Cardiac fibroblast (primary cell): Measurements from ENCODE around the gene CHST14.

Experiments
- DNase-seq, 2 donors: peaks; one replicate each; pipeline versions ENCODE4 v3.0.0 to v3.0.0-alpha.2; 2010; ENCODE audit warnings: low read depth in 2 of 2
- H3K4me3 ChIP-seq, 2 donors: replicated peaks in 1 of 2; 1 replicate in 1 of 2; 2 replicates in 1 of 2; pipeline ENCODE4 v1.5.1; 2011; ENCODE audit warnings: low read depth in 2 of 2, low read length in 2 of 2, mild to moderate bottlenecking in 2 of 2, moderate library complexity in 1 of 2
- CTCF ChIP-seq: IDR thresholded peaks from one replicate; pipeline ENCODE4 v1.5.1; 2011; ENCODE audit warnings: low read depth, mild to moderate bottlenecking, low read length, inconsistent platforms

CHST14 gene

DNA sequence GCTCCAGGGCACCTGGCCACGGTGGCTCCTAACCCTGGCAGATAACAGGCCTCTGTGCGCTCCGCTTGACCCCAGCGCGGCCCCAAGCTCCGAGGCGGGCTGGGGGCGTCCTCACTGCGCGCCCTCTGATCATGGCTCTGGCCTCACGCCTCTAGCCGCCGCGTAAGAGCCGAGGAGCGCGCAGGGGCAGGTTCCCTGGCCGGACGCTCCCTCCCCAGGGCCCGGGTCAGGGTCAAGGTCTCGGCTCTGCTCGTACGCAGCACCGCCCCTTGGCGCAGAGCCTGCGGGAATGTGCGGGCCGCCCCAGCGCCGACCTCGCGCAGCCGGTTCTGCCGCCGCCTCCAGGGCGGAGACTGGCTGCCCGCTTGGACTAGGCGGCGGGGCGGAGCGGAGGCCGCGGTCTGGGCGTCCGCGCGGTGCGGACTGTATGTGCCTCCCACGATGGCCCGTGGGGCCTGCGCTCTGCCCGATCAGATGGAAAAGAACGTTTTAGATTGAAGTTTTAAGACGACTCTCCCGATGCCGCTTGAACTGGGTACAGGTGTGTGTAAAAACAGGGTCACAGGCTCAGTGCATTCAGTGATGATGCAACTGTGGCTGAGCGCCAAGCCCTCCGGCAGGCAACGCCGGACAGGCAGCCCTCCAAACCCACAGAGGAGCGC, 40.8 kb downstream of the CHST14 start:
- DNase-seq, result peak; percentile 38 to 52
- H3K4me3 ChIP-seq, result peak overlapping the region; percentile 55 to 58
- TF ChIP-seq CTCF, result no peak

- no peak for TF ChIP-seq CTCF
- no peak for DNase-seq
- H3K4me3 ChIP-seq, result no peak overlapping the region
Measured at GRCh38 chr15:40512440-40512839, 41.7 kb downstream of the CHST14 start.

DNA sequence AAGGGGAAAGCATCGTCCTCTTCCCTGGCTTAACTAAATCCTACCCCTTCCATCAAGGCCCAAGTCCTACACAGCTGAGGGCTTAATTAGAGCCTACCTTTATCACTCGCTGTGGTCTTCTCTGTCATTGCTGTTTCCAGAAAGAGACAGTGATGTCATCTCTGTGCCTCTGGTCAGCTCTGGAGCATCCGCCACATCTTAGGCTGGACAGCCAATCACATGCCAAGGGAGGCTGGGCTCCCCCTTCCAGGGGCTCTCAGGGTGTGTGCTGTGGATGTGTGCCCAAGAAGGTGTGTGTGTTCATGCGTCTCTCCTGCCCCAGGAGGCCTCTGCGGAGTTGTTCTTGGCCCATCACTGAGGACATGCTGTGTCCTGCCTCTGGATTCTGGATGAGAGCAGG, 42.8 kb downstream of the CHST14 start:
- DNase-seq, result no peak
- H3K4me3 ChIP-seq, result no peak overlapping the region
- no peak for TF ChIP-seq CTCF

GRCh38 chr15:40516322-40516721, 45.5 kb downstream of the CHST14 start:
- DNase-seq, result no peak
- TF ChIP-seq CTCF, result no peak
- no peak overlapping the region for H3K4me3 ChIP-seq
